Measurements from ENCODE around the gene OR2Y1. TPM values are rescaled to one million over a fixed set of nuclear protein-coding genes. Genes with fewer than 3 reads are reported as not detected.
"Not testable (repeated sequence)": the region's sequence is repeated elsewhere in the genome, so short reads cannot be mapped to it uniquely, and the experiment has no call there.

OR2Y1 gene, protein sequence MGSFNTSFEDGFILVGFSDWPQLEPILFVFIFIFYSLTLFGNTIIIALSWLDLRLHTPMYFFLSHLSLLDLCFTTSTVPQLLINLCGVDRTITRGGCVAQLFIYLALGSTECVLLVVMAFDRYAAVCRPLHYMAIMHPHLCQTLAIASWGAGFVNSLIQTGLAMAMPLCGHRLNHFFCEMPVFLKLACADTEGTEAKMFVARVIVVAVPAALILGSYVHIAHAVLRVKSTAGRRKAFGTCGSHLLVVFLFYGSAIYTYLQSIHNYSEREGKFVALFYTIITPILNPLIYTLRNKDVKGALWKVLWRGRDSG
- total RNA-seq (not detected in 2 replicates), polyA plus RNA-seq (not detected in 2 replicates), polyA minus RNA-seq (ENCODE audit: low replicate concordance) (not detected in 2 replicates)
- not detected in 2 replicates for polyA plus RNA-seq (2012)

DNA sequence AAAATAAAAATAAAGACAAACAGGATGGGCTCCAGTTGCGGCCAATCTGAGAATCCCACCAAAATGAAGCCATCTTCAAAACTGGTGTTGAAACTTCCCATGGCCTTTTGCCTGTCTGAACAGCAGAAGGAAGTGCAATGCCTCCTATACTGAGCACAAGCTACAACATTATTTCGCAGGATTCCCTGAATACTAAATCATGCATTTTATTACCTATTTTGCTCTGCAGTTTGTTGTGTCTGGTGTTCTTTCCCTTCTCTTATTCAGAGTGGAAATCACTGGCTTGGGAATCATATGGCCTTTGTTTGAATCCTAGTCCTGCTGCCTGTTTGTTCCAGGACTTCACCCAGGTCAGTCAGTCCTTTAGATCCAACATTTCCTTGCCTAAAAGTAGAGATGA is at the start of gene OR2Y1:
Gene OR2Y1 (minus strand): TSS at position 101 of the 400 bp plus-strand sequence. CDS start 0 bp downstream, at position 101.
- H2AFZ ChIP-seq (ENCODE audit: low read length), result no peak within 1 kb of the TSS
- no peaks in the 10 kb centered on the region for H3K79me2 ChIP-seq (ENCODE audit: control insufficient read depth, insufficient read depth, low read length)
- H3K4me2 ChIP-seq (ENCODE audit: extremely low read depth, insufficient read depth, low read length), result no peak within 1 kb of the TSS
- TF ChIP-seq, protein P1, sequence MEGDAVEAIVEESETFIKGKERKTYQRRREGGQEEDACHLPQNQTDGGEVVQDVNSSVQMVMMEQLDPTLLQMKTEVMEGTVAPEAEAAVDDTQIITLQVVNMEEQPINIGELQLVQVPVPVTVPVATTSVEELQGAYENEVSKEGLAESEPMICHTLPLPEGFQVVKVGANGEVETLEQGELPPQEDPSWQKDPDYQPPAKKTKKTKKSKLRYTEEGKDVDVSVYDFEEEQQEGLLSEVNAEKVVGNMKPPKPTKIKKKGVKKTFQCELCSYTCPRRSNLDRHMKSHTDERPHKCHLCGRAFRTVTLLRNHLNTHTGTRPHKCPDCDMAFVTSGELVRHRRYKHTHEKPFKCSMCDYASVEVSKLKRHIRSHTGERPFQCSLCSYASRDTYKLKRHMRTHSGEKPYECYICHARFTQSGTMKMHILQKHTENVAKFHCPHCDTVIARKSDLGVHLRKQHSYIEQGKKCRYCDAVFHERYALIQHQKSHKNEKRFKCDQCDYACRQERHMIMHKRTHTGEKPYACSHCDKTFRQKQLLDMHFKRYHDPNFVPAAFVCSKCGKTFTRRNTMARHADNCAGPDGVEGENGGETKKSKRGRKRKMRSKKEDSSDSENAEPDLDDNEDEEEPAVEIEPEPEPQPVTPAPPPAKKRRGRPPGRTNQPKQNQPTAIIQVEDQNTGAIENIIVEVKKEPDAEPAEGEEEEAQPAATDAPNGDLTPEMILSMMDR (conservative IDR thresholded peaks at IDR 0.05 in 1 of 2, IDR thresholded peaks at IDR 0.05 in 1 of 2; ENCODE audit: low read depth in 1 of 2, low read length in 2 of 2), result no peak
- no peak for TF ChIP-seq EZH2 (IDR thresholded peaks at IDR 0.05; ENCODE audit: low read length, missing control alignments)
- H3K9me3 ChIP-seq (ENCODE audit: control insufficient read depth, insufficient read depth, low read depth, low read length), result no peaks in the 10 kb centered on the region
- H4K20me1 ChIP-seq (ENCODE audit: control insufficient read depth, extremely low read depth, insufficient read depth, low read length), result no peaks in the 10 kb centered on the region
- DNase-seq (ENCODE audit: low read depth in 2 of 2), result no peak
- no peaks in the 10 kb centered on the region for H3K4me1 ChIP-seq (ENCODE audit: control insufficient read depth, extremely low read depth, insufficient read depth, low read length)
- no peaks in the 10 kb centered on the region for H3K36me3 ChIP-seq (ENCODE audit: control insufficient read depth, insufficient read depth, low read length)
- no peak within 1 kb of the TSS for H3K27ac ChIP-seq (ENCODE audit: insufficient read depth, low read length)
- H3K4me3 ChIP-seq (replicated peaks in 1 of 4; ENCODE audit: control extremely low read depth in 1 of 4, insufficient read depth in 1 of 4, low read depth in 3 of 4, low read length in 4 of 4), result no peak within 1 kb of the TSS
- no peaks in the 10 kb centered on the region for H3K27me3 ChIP-seq (ENCODE audit: control insufficient read depth, insufficient read depth, low read length)
- no peak within 1 kb of the TSS for H3K9ac ChIP-seq (ENCODE audit: insufficient read depth, low read length)

DNA sequence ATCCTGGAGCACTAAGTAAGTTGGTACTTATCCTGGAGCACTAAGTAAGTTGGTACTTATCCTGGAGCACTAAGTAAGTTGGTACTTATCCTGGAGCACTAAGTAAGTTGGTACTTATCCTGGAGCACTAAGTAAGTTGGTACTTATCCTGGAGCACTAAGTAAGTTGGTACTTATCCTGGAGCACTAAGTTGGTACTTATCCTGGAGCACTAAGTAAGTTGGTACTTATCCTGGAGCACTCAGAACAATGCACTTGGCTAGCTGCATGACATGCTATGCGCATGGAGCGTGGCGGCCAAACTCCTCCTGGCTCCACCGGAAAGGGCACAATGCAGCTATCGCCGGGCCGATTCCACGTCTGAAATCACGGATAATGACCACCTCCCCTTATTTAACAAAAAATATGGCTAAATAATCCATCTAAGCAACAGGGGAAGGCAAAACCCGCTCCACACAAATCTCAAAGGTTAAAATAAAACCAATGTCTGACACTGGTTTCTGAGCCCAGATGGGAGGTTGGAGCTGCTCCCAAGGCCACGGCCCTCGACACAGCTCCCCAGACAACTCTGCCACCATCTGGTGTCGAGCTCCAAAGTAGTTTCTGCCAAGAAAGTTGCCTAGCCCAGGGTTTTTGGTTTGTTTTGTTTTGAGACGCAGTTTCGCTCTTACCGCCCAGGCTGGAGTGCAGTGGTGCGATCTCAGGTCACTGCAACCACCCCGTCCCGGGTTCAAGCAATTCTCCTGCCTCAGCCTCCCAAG is 49.0 kb upstream of the OR2Y1 start:
- not testable (repeated sequence) for H2AFZ ChIP-seq (ENCODE audit: low read length); H3K9me3 ChIP-seq (ENCODE audit: control insufficient read depth, insufficient read depth, low read depth, low read length); H4K20me1 ChIP-seq (ENCODE audit: control insufficient read depth, extremely low read depth, insufficient read depth, low read length); H3K4me2 ChIP-seq (ENCODE audit: extremely low read depth, insufficient read depth, low read length); DNase-seq (ENCODE audit: low read depth in 2 of 2); H3K27ac ChIP-seq (ENCODE audit: insufficient read depth, low read length); H3K4me3 ChIP-seq (replicated peaks in 1 of 4; ENCODE audit: control extremely low read depth in 1 of 4, insufficient read depth in 1 of 4, low read depth in 3 of 4, low read length in 4 of 4); H3K27me3 ChIP-seq (ENCODE audit: control insufficient read depth, insufficient read depth, low read length); H3K9ac ChIP-seq (ENCODE audit: insufficient read depth, low read length)
- H3K36me3 ChIP-seq (ENCODE audit: control insufficient read depth, insufficient read depth, low read length), result peaks cover 22% of the 10 kb centered on the region
- H3K4me1 ChIP-seq (ENCODE audit: control insufficient read depth, extremely low read depth, insufficient read depth, low read length), result peaks cover 31% of the 10 kb centered on the region
- peaks cover 32% of the 10 kb centered on the region for H3K79me2 ChIP-seq (ENCODE audit: control insufficient read depth, insufficient read depth, low read length)

DNA sequence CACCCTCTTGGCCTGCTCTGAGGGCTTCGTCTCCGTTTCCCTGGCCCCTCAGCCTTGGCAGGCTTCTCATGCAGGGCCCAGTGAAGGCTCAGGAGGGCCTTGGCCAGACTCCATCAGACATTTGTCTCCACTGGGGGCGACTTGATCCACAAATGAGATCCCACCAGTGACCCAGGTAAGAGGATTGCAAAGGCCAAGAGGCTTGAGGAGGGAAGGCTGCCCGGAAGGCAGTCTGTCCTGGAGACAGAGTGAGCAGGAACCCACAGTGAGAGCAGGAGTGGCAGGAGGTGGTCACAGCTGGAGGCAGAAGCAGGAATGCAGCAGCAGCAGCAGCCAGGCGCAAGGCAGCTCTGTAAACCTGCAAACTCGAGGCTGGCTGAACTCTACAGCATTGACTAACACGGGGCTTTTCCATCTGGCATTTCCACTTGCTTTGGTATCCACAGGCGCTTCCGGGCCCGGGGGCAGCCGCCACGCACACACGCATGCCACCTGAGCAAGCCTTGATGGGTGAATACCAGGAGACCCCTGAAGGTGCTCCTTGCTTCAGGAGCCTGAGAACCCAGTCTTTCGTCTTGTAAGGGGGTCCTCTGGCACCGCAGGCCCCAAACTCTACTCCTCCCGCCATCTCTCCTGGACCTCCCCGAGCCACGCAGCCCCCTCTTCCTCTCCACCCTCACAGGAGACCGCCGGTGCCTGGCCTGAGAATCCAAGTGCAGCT is 48.0 kb upstream of the OR2Y1 start:
- no peak for TF ChIP-seq EZH2 (IDR thresholded peaks at IDR 0.05; ENCODE audit: low read length, missing control alignments)
- TF ChIP-seq, protein P1 (conservative IDR thresholded peaks at IDR 0.05 in 1 of 2, IDR thresholded peaks at IDR 0.05 in 1 of 2; ENCODE audit: low read depth in 1 of 2, low read length in 2 of 2), result no peak
- Histone ChIP-seq H2AFZ (ENCODE audit: low read length) (no peak overlapping the region), H3K36me3 (ENCODE audit: control insufficient read depth, insufficient read depth, low read length) (peaks cover 20% of the 10 kb centered on the region), H3K27ac (ENCODE audit: insufficient read depth, low read length) (peak overlapping the region; percentile 19), H3K4me2 (ENCODE audit: extremely low read depth, insufficient read depth, low read length) (no peak overlapping the region), H3K4me3 (replicated peaks in 1 of 4; ENCODE audit: control extremely low read depth in 1 of 4, insufficient read depth in 1 of 4, low read depth in 3 of 4, low read length in 4 of 4) (no peak overlapping the region), H3K9me3 (ENCODE audit: control insufficient read depth, insufficient read depth, low read depth, low read length) (no peaks in the 10 kb centered on the region), H3K9ac (ENCODE audit: insufficient read depth, low read length) (no peak overlapping the region), H3K27me3 (ENCODE audit: control insufficient read depth, insufficient read depth, low read length) (no peaks in the 10 kb centered on the region), H4K20me1 (ENCODE audit: control insufficient read depth, extremely low read depth, insufficient read depth, low read length) (no peaks in the 10 kb centered on the region), H3K4me1 (ENCODE audit: control insufficient read depth, extremely low read depth, insufficient read depth, low read length) (peaks cover 31% of the 10 kb centered on the region), H3K79me2 (ENCODE audit: control insufficient read depth, insufficient read depth, low read length) (peaks cover 24% of the 10 kb centered on the region)
- peak in 1 of 2 donors; percentile 50 for DNase-seq (ENCODE audit: low read depth in 2 of 2)
